Measurements from ENCODE around the gene EPHB2. TPM values are rescaled to one million over a fixed set of nuclear protein-coding genes. Genes with fewer than 3 reads are reported as not detected.

EPHB2 gene
- total RNA-seq, 5 donors from 2014 or later (not counting 1 experiment from before 2014, with no cell fraction given) = 0.06 to 0.20 (median 0.12) TPM; not detected in 2

- Histone ChIP-seq H3K27ac (ENCODE audit: low read length) (no peak overlapping the region), H3K36me3 (ENCODE audit: control insufficient read depth in 2 of 2, extremely low read depth in 1 of 2, insufficient read depth in 1 of 2, low read length in 1 of 2) (no peaks in the 10 kb centered on the region), H3K9me3 (no peaks in the 10 kb centered on the region), H3K4me3 (ENCODE audit: control insufficient read depth in 1 of 2, extremely low read depth in 1 of 2, low read length in 1 of 2) (no peak overlapping the region), H3K27me3 (replicated peaks in 1 of 2; ENCODE audit: control insufficient read depth in 2 of 2, extremely low read depth in 1 of 2, insufficient read depth in 2 of 2, low read length in 1 of 2) (peaks cover 8 to 61% of the 10 kb centered on the region in 2 experiments), H3K4me1 (ENCODE audit: control insufficient read depth in 1 of 2, extremely low read depth in 1 of 2, insufficient read depth in 2 of 2, low read length in 2 of 2) (peaks cover 0 to 17% of the 10 kb centered on the region in 2 experiments)
- CTCF ChIA-PET = no interaction called here
- peaks cover 0 to 16% (median 7%) of the 10 kb centered on the region in 3 donors for H3K4me1 Mint-ChIP-seq
- POLR2A ChIA-PET = interaction anchor here in 1 of 2 donors (0.6 kb wide), 1 partner anchor 953 kb away, joined by 3 read pairs; no protein-coding TSS in a partner anchor
- DNase-seq (no peak), ATAC-seq (replicated peaks in 1 of 4) (no peak)
- no peaks in the 10 kb centered on the region for H3K36me3 Mint-ChIP-seq
- H3K27ac Mint-ChIP-seq = no peak overlapping the region
- no peaks in the 10 kb centered on the region for H3K9me3 Mint-ChIP-seq
- WGBS (ENCODE audit: insufficient coverage) = no CpG with 5 or more reads among the region's 3 CpGs
- peaks cover 46 to 56% of the 10 kb centered on the region in 2 donors for H3K27me3 Mint-ChIP-seq
- peak overlapping the region in 1 of 3 donors; percentile 31 for H3K4me3 Mint-ChIP-seq
These were observed 1.4 kb upstream of the EPHB2 start for GRCh38 chr1:22709227-22709626.

DNA sequence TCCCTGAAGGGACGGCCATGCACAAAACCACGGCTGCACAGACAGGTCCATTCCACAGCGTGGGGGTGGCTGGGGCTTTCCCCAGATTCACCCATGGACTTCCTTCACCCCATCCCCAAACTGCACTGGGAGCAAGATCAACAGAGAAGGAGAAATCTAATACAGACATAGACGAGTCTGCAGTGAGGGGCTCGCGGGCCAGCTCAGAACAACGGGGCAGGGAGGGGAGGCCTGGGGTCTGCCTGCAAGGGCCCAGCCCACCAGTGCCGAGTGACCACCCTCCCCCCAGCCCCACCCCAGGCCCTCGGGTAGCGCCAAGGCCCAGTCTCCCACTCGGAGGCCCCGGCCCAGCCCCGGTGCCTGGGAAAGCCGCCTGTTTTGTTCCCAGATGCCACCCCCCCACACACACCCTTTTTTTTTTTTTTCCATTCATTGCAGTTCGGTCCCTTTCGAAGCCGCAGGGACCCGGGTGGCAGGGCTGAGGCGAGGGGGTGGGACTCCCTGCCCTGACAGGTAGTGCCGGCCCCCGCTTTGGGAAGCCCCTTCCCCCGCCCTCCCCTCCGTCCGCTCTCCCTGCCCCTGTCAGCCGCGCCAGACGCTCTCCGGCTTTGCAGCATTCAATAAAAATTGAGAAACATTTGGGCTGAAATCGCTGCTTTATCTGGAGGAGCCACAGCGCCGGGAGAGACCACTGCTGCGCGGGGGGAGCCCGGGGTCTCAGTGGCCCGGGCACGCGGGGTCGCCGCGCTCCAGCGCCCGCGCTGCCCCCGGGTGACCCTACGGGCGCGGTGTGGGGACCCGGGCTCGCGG lies 543 bp upstream of the EPHB2 start:
- POLR2A ChIA-PET = no interaction called here
- H3K9me3 Mint-ChIP-seq = no peaks in the 10 kb centered on the region
- CTCF ChIA-PET = no interaction called here
- no peak overlapping the region for H3K4me3 ChIP-seq (ENCODE audit: control insufficient read depth in 1 of 2, extremely low read depth in 1 of 2, low read length in 1 of 2)
- H3K4me3 Mint-ChIP-seq = peak overlapping the region; percentile 65 to 76 (median 67)
- under 1% methylated on average over 29 of the region's 50 CpGs for WGBS (ENCODE audit: insufficient coverage)
- no peaks in the 10 kb centered on the region for H3K36me3 ChIP-seq (ENCODE audit: control insufficient read depth in 2 of 2, extremely low read depth in 1 of 2, insufficient read depth in 1 of 2, low read length in 1 of 2)
- H3K4me1 ChIP-seq (ENCODE audit: control insufficient read depth in 1 of 2, extremely low read depth in 1 of 2, insufficient read depth in 2 of 2, low read length in 2 of 2) = peaks cover 0 to 17% of the 10 kb centered on the region in 2 experiments
- H3K27me3 ChIP-seq (replicated peaks in 1 of 2; ENCODE audit: control insufficient read depth in 2 of 2, extremely low read depth in 1 of 2, insufficient read depth in 2 of 2, low read length in 1 of 2) = peaks cover 12 to 58% of the 10 kb centered on the region in 2 experiments
- H3K27me3 Mint-ChIP-seq = peaks cover 53 to 60% of the 10 kb centered on the region in 2 donors
- peaks cover 0 to 16% (median 7%) of the 10 kb centered on the region in 3 donors for H3K4me1 Mint-ChIP-seq
- H3K9me3 ChIP-seq = no peaks in the 10 kb centered on the region
- no peak overlapping the region for H3K27ac ChIP-seq (ENCODE audit: low read length)
- peak in 13 of 35 experiments; percentile 3 to 30 (median 13) for DNase-seq
- no peaks in the 10 kb centered on the region for H3K36me3 Mint-ChIP-seq
- peak; percentile 22 to 39 (median 34) for ATAC-seq (replicated peaks in 1 of 4)
- H3K27ac Mint-ChIP-seq = no peak overlapping the region

DNA sequence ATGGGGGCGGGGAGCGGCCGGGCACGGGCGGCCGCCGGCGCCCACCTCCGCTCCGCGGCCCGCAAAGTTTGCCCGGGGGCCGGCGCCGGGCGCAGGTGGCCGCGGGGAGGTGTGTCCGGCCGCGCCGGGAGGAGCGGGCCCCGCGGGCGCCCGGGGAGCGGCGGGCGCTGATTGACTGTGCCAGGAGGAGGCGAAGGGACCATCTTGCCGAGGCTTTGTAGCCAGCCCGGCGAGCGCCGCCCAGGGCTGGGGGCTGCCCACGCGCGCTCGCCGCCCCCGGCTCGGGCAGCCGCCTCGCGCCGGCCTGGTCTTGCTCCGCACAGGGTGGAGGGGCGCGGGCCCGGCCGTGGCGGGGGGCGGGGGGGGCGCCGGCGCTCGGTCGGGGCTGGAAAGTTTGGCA lies 432 bp downstream of the EPHB2 start:
- no peaks in the 10 kb centered on the region for H3K36me3 Mint-ChIP-seq
- no peaks in the 10 kb centered on the region for H3K9me3 ChIP-seq
- DNase-seq (no peak), ATAC-seq (replicated peaks in 1 of 4) (peak in 1 of 4 experiments; percentile 9)
- H3K9me3 Mint-ChIP-seq = no peaks in the 10 kb centered on the region
- H3K27me3 ChIP-seq (replicated peaks in 1 of 2; ENCODE audit: control insufficient read depth in 2 of 2, extremely low read depth in 1 of 2, insufficient read depth in 2 of 2, low read length in 1 of 2) = peaks cover 12 to 62% of the 10 kb centered on the region in 2 experiments
- CTCF ChIA-PET = no interaction called here
- peaks cover 0 to 16% (median 7%) of the 10 kb centered on the region in 3 donors for H3K4me1 Mint-ChIP-seq
- under 1% methylated on average over 56 of the region's 60 CpGs for WGBS (ENCODE audit: insufficient coverage)
- no peak overlapping the region for H3K27ac ChIP-seq (ENCODE audit: low read length)
- H3K4me3 ChIP-seq (ENCODE audit: control insufficient read depth in 1 of 2, extremely low read depth in 1 of 2, low read length in 1 of 2) = no peak overlapping the region
- H3K27ac Mint-ChIP-seq = no peak overlapping the region
- H3K36me3 ChIP-seq (ENCODE audit: control insufficient read depth in 2 of 2, extremely low read depth in 1 of 2, insufficient read depth in 1 of 2, low read length in 1 of 2) = no peaks in the 10 kb centered on the region
- peaks cover 0 to 17% of the 10 kb centered on the region in 2 experiments for H3K4me1 ChIP-seq (ENCODE audit: control insufficient read depth in 1 of 2, extremely low read depth in 1 of 2, insufficient read depth in 2 of 2, low read length in 2 of 2)
- POLR2A ChIA-PET = no interaction called here
- no peak overlapping the region for H3K4me3 Mint-ChIP-seq
- peaks cover 56 to 65% of the 10 kb centered on the region in 2 donors for H3K27me3 Mint-ChIP-seq

DNA sequence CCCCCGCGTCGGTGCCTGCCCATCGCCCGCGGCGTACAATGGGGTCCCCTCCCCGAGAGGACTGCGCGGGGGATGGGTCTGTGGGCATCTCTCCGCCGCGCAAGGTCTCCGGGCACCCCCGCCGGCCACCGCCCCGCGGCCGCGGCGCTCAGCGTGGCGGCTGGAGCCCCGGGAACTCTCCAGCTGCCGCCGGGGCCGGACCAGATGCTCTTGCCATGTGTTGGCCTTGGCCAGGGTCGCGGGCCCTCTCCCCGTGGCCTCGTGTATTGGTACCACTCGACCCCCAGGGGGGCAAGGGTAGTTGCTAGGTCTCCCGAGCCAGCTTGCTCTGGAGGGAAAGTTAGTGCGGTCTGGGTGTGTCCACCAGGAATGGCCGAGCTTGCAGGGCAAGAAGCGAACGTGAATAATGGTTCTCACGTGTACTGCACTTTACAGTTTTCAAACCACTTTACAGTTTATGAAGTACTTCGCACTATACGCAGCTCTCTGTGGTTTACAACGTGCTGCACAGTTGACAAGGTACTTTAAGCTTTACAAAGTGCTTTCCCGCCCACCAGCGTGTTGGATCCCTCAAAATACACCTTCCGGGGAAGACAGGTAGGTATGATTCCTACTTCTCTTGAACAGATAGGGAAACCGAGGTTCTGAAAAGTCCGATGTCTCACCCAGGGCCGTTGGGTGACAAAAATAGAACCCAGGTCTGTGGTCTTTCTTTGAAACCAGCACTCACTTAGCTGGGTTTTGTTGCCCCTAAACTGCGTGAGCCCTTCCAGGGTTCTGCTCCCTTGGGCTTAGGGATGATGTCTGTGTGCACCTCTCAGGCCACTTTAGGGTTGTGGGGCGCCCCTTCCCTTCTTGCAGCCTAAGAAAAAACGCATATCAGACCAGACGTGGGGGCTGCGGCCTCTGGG lies 1.2 kb downstream of the EPHB2 start:
- WGBS (ENCODE audit: insufficient coverage) = 13% methylated on average over 46 of the region's 53 CpGs
- no peak overlapping the region for H3K27ac Mint-ChIP-seq
- Histone ChIP-seq H3K4me3 (ENCODE audit: control insufficient read depth in 1 of 2, extremely low read depth in 1 of 2, low read length in 1 of 2) (no peak overlapping the region), H3K9me3 (no peaks in the 10 kb centered on the region), H3K36me3 (ENCODE audit: control insufficient read depth in 2 of 2, extremely low read depth in 1 of 2, insufficient read depth in 1 of 2, low read length in 1 of 2) (no peaks in the 10 kb centered on the region), H3K27me3 (replicated peaks in 1 of 2; ENCODE audit: control insufficient read depth in 2 of 2, extremely low read depth in 1 of 2, insufficient read depth in 2 of 2, low read length in 1 of 2) (peaks cover 12 to 62% of the 10 kb centered on the region in 2 experiments), H3K4me1 (ENCODE audit: control insufficient read depth in 1 of 2, extremely low read depth in 1 of 2, insufficient read depth in 2 of 2, low read length in 2 of 2) (peaks cover 0 to 17% of the 10 kb centered on the region in 2 experiments), H3K27ac (ENCODE audit: low read length) (no peak overlapping the region)
- peaks cover 0 to 16% (median 7%) of the 10 kb centered on the region in 3 donors for H3K4me1 Mint-ChIP-seq
- H3K36me3 Mint-ChIP-seq = no peaks in the 10 kb centered on the region
- ChIA-PET POLR2A (no interaction called here), CTCF (no interaction called here)
- H3K4me3 Mint-ChIP-seq = peak overlapping the region; percentile 52 to 62 (median 54)
- DNase-seq (no peak), ATAC-seq (replicated peaks in 1 of 4) (no peak)
- H3K9me3 Mint-ChIP-seq = no peaks in the 10 kb centered on the region
- peaks cover 56 to 67% of the 10 kb centered on the region in 2 donors for H3K27me3 Mint-ChIP-seq

DNA sequence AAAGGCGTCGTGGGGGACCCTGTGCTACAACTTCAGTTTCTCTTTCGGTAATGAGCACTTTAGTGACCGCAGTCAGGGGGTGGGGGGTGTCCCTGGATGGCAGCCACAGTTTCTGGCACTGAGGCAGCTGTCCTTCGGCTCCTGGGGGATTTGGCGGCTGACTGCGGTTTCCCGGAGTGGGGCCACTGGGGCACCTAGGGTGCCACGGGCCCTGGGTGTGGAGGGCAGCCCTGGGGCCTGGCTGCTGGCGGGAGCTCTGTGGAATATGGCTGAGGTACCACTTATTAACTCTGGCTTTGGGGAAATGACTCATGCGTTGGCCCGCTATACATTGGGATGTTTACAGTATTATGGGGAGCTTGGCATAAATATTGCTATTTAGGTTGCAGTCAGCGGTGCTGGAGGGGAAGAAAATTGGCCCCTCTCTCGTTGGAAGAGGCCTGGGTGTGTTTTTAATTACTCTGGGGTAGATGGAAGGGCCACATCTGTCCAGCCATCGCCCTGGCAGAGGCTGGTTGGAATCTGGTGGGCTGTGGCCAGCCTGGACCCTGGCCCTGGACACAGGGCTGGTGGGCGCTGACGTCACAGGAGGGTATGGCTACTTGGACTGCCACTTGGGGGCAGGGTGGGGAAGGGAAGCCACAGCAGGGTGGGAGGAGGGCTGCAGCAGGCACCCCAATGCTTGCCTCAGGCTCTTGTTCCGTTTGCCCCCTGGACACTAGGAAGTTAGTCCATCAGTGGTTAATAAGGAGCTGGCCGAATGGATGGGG lies 2.0 kb downstream of the EPHB2 start:
- Mint-ChIP-seq H3K4me1 (peaks cover 0 to 16% (median 7%) of the 10 kb centered on the region in 3 donors), H3K36me3 (no peaks in the 10 kb centered on the region), H3K4me3 (peak overlapping the region; percentile 17 to 62 (median 54)), H3K27me3 (peaks cover 51 to 61% of the 10 kb centered on the region in 2 donors), H3K9me3 (no peaks in the 10 kb centered on the region), H3K27ac (no peak overlapping the region)
- Histone ChIP-seq H3K27ac (ENCODE audit: low read length) (no peak overlapping the region), H3K36me3 (ENCODE audit: control insufficient read depth in 2 of 2, extremely low read depth in 1 of 2, insufficient read depth in 1 of 2, low read length in 1 of 2) (no peaks in the 10 kb centered on the region), H3K4me1 (ENCODE audit: control insufficient read depth in 1 of 2, extremely low read depth in 1 of 2, insufficient read depth in 2 of 2, low read length in 2 of 2) (peaks cover 0 to 17% of the 10 kb centered on the region in 2 experiments), H3K9me3 (no peaks in the 10 kb centered on the region), H3K27me3 (replicated peaks in 1 of 2; ENCODE audit: control insufficient read depth in 2 of 2, extremely low read depth in 1 of 2, insufficient read depth in 2 of 2, low read length in 1 of 2) (peaks cover 12 to 60% of the 10 kb centered on the region in 2 experiments), H3K4me3 (ENCODE audit: control insufficient read depth in 1 of 2, extremely low read depth in 1 of 2, low read length in 1 of 2) (no peak overlapping the region)
- ChIA-PET CTCF (no interaction called here), POLR2A (no interaction called here)
- no peak for DNase-seq
- ATAC-seq (replicated peaks in 1 of 4) = no peak
- WGBS (ENCODE audit: insufficient coverage) = 67% methylated on average over 17 of the region's 19 CpGs

Data from T-cell (primary cell).